H9 (cell line): ENCODE measurements around the gene USP12. TPM values are rescaled to one million over a fixed set of nuclear protein-coding genes. Genes with fewer than 3 reads are reported as not detected.

Experiments
- DNase-seq: peaks from one replicate; pipeline ENCODE4 v3.0.0-alpha.2; 2017
- H2AFZ ChIP-seq: one replicate; pipeline ENCODE4 v1.6.1; 2013; ENCODE audit warnings: mild to moderate bottlenecking, low read length, control low read depth, moderate library complexity
- H2AK5ac ChIP-seq: 2 replicates; pipeline ENCODE4 v1.6.1; 2013; ENCODE audit warnings: low read length, control low read depth, mixed read lengths; ENCODE audit not compliant: insufficient read length
- H2BK120ac ChIP-seq: one replicate; pipeline ENCODE4 v1.6.1; 2013; ENCODE audit warnings: low read depth, mild to moderate bottlenecking, low read length, control low read depth, inconsistent platforms; ENCODE audit not compliant: poor library complexity, severe bottlenecking
- H2BK12ac ChIP-seq: 2 replicates; pipeline ENCODE4 v1.6.1; 2013; ENCODE audit warnings: low read length, control low read depth, mixed read lengths, low read depth; ENCODE audit not compliant: insufficient read length
- H2BK15ac ChIP-seq: 2 replicates; pipeline ENCODE4 v1.6.1; 2013; ENCODE audit warnings: low read depth, low read length, control low read depth
- H2BK20ac ChIP-seq: one replicate; pipeline ENCODE4 v1.6.1; 2013; ENCODE audit warnings: low read depth, mild to moderate bottlenecking, low read length, control low read depth, inconsistent platforms; ENCODE audit not compliant: poor library complexity, severe bottlenecking
- H2BK5ac ChIP-seq: 2 replicates; pipeline ENCODE4 v1.6.1; 2013; ENCODE audit warnings: low read length, control low read depth, mixed read lengths; ENCODE audit not compliant: insufficient read length
- H3K14ac ChIP-seq: 2 replicates; pipeline ENCODE4 v1.6.1; 2013; ENCODE audit warnings: low read length, control low read depth; ENCODE audit not compliant: insufficient read depth
- H3K18ac ChIP-seq: 2 replicates; pipeline ENCODE4 v1.6.1; 2013; ENCODE audit warnings: low read depth, mild to moderate bottlenecking, mixed read lengths, low read length, control low read depth; ENCODE audit not compliant: insufficient read length
- H3K23ac ChIP-seq: 2 replicates; pipeline ENCODE4 v1.6.1; 2013; ENCODE audit warnings: low read length, control low read depth, mixed read lengths, low read depth; ENCODE audit not compliant: insufficient read length
- H3K23me2 ChIP-seq: 2 replicates; pipeline ENCODE4 v1.6.1; 2013; ENCODE audit warnings: low read depth, mild to moderate bottlenecking, mixed read lengths, low read length, control low read depth; ENCODE audit not compliant: insufficient read length, poor library complexity, severe bottlenecking
- H3K27ac ChIP-seq: 2 replicates; pipeline ENCODE4 v1.5.1; 2013; ENCODE audit warnings: low read length, control low read depth, mixed read lengths, low read depth; ENCODE audit not compliant: insufficient read length
- H3K27me3 ChIP-seq: 2 replicates; pipeline ENCODE4 v1.6.1; 2013; ENCODE audit warnings: low read length, control low read depth, inconsistent platforms; ENCODE audit not compliant: insufficient read depth
- H3K4ac ChIP-seq: 2 replicates; pipeline ENCODE4 v1.6.1; 2013; ENCODE audit warnings: low read depth, mild to moderate bottlenecking, control low read depth, inconsistent platforms, low read length, moderate library complexity
- H3K4me1 ChIP-seq: 2 replicates; pipeline ENCODE4 v1.6.1; 2013; ENCODE audit warnings: low read length, control low read depth, inconsistent platforms; ENCODE audit not compliant: insufficient read depth
- H3K4me2 ChIP-seq: 2 replicates; pipeline ENCODE4 v1.6.1; 2013; ENCODE audit warnings: low read length, control low read depth, mixed read lengths; ENCODE audit not compliant: insufficient read length, insufficient read depth
- H3K56ac ChIP-seq: 2 replicates; pipeline ENCODE4 v1.6.1; 2013; ENCODE audit warnings: low read depth, mild to moderate bottlenecking, mixed read lengths, low read length, control low read depth; ENCODE audit not compliant: insufficient read length
- H3K79me1 ChIP-seq: 2 replicates; pipeline ENCODE4 v1.6.1; 2013; ENCODE audit warnings: low read depth, mild to moderate bottlenecking, moderate library complexity, low read length, control low read depth, inconsistent platforms; ENCODE audit not compliant: insufficient read depth, poor library complexity, severe bottlenecking
- H3K79me2 ChIP-seq: 2 replicates; pipeline ENCODE4 v1.6.1; 2013; ENCODE audit warnings: low read length, control low read depth, inconsistent platforms; ENCODE audit not compliant: insufficient read depth
- H3K9ac ChIP-seq: 2 replicates; pipeline ENCODE4 v1.6.1; 2013; ENCODE audit warnings: low read length, control low read depth, mixed read lengths; ENCODE audit not compliant: insufficient read length; ENCODE audit errors: extremely low read depth
- H3K9me3 ChIP-seq: one replicate; pipeline ENCODE4 v1.6.1; 2013; ENCODE audit warnings: low read depth, low read length, inconsistent platforms; ENCODE audit not compliant: control insufficient read depth
- H3T11ph ChIP-seq: one replicate; pipeline ENCODE4 v1.6.1; 2013; ENCODE audit warnings: mild to moderate bottlenecking, low read length, control low read depth, inconsistent platforms
- H4K20me1 ChIP-seq: one replicate; pipeline ENCODE4 v1.6.1; 2013; ENCODE audit not compliant: control insufficient read depth, insufficient read length, insufficient read depth
- H4K5ac ChIP-seq: 2 replicates; pipeline ENCODE4 v1.6.1; 2013; ENCODE audit warnings: low read depth, mild to moderate bottlenecking, mixed read lengths, low read length, control low read depth; ENCODE audit not compliant: insufficient read length
- H4K8ac ChIP-seq: replicated peaks from 2 replicates; pipeline ENCODE4 v1.6.1; 2013; ENCODE audit warnings: low read length, control low read depth, mixed read lengths, low read depth; ENCODE audit not compliant: insufficient read length
- H4K91ac ChIP-seq: 2 replicates; pipeline ENCODE4 v1.6.1; 2013; ENCODE audit warnings: low read depth, mild to moderate bottlenecking, moderate library complexity, mixed read lengths, low read length, control low read depth; ENCODE audit not compliant: insufficient read length
- H3K27ac Mint-ChIP-seq, 3 experiments: 2 replicates in 2 of 3; 3 replicates in 1 of 3; pipeline ENCODE4 v1.8.0; 2020 to 2021; ENCODE audit warnings: mixed read lengths in 3 of 3, mild to moderate bottlenecking in 1 of 3, moderate library complexity in 1 of 3
- H3K27me3 Mint-ChIP-seq: 2 replicates; pipeline ENCODE4 v1.8.0; 2021; ENCODE audit warnings: low read depth, mild to moderate bottlenecking, moderate library complexity, mixed read lengths
- H3K36me3 Mint-ChIP-seq, 3 experiments: 2 replicates in 2 of 3; 3 replicates in 1 of 3; pipeline ENCODE4 v1.8.0; 2020 to 2021; ENCODE audit warnings: low read depth in 3 of 3, mixed read lengths in 3 of 3; ENCODE audit not compliant: insufficient read depth in 1 of 3
- H3K4me1 Mint-ChIP-seq, 2 experiments: 2 replicates each; pipeline ENCODE4 v1.8.0; 2020; ENCODE audit warnings: mixed read lengths in 2 of 2
- H3K4me3 Mint-ChIP-seq, 2 experiments: 2 replicates in 1 of 2; 3 replicates in 1 of 2; pipeline ENCODE4 v1.8.0; 2020 to 2021; ENCODE audit warnings: mild to moderate bottlenecking in 2 of 2, mixed read lengths in 2 of 2, moderate library complexity in 1 of 2
- H3K9me3 Mint-ChIP-seq, 2 experiments: 2 replicates in 1 of 2; 3 replicates in 1 of 2; pipeline ENCODE4 v1.8.0; 2020; ENCODE audit warnings: mild to moderate bottlenecking in 2 of 2, mixed read lengths in 2 of 2, moderate library complexity in 1 of 2
- CTCF ChIP-seq: fragments of 200-600 bp; sonication (generic); conservative IDR thresholded peaks from 3 replicates; pipeline ENCODE4 v1.8.0; 2021; ENCODE audit warnings: antibody characterized with exemption, mild to moderate bottlenecking
- WGBS: extraction: QIAGEN DNeasy Blood & Tissue Kit; methylation state at CpG from one replicate; pipeline ENCODE4 v1.1.7; 2013; ENCODE audit warnings: missing lambda C conversion rate, low lambda C conversion rate, mixed read lengths; ENCODE audit not compliant: insufficient read length; ENCODE audit errors: extremely low coverage; 5-methylcytosine and 5-hydroxymethylcytosine counted together
- total RNA-seq: library from RNA; stranded (reverse); gene quantifications from 2 replicates; pipeline ENCODE4 v1.2.1, GENCODE V29; 2021

Gene USP12
- total RNA-seq, 1 experiment from 2014 or later, result 24.8 TPM

GRCh38 chr13:27036236-27036981 is 135.2 kb downstream of the USP12 start:
- H2BK120ac ChIP-seq, result no peak overlapping the region
- H3K27ac ChIP-seq, result no peak overlapping the region
- no peak overlapping the region for H3T11ph ChIP-seq
- H3K27me3 Mint-ChIP-seq, result peaks cover 39% of the 10 kb centered on the region
- H3K27me3 ChIP-seq, result no peaks in the 10 kb centered on the region
- no peak overlapping the region for H4K5ac ChIP-seq
- no peak overlapping the region for H3K27ac Mint-ChIP-seq
- no peaks in the 10 kb centered on the region for H3K79me2 ChIP-seq
- no peak overlapping the region; the same call in 1 of the 2 replicates for H3K14ac ChIP-seq
- no peak overlapping the region for H3K4ac ChIP-seq
- no peak overlapping the region for H2BK12ac ChIP-seq
- peaks cover 6% of the 10 kb centered on the region for H3K23me2 ChIP-seq
- DNase-seq, result peak; percentile 23
- no peak overlapping the region for H3K23ac ChIP-seq
- 0 out of 7 replicates have a peak, but pooled peaks cover 0 to under 1% (median 0%) of the 10 kb centered on the region in 3 experiments for H3K36me3 Mint-ChIP-seq
- no CpG with 5 or more reads among the region's 8 CpGs for WGBS
- peaks cover 0 to under 1% of the 10 kb centered on the region in 2 experiments; a peak in 2 of 5 replicates for H3K9me3 Mint-ChIP-seq
- no peak overlapping the region for H4K8ac ChIP-seq
- no peaks in the 10 kb centered on the region for H4K20me1 ChIP-seq
- no peak overlapping the region for H3K18ac ChIP-seq
- H3K4me1 Mint-ChIP-seq, result peaks cover 29 to 38% of the 10 kb centered on the region in 2 experiments
- H2BK20ac ChIP-seq, result no peak overlapping the region
- H3K4me1 ChIP-seq, result no peaks in the 10 kb centered on the region
- TF ChIP-seq CTCF, result no peak
- H3K9ac ChIP-seq, result no peak overlapping the region
- no peak overlapping the region; a peak in 1 of 5 replicates for H3K4me3 Mint-ChIP-seq
- H3K4me2 ChIP-seq, result no peak overlapping the region
- no peaks in the 10 kb centered on the region for H3K79me1 ChIP-seq
- H4K91ac ChIP-seq, result no peak overlapping the region
- H2AFZ ChIP-seq, result no peak overlapping the region
- no peak overlapping the region for H2BK15ac ChIP-seq
- H2AK5ac ChIP-seq, result no peak overlapping the region
- no peak overlapping the region for H3K56ac ChIP-seq
- no peak overlapping the region for H2BK5ac ChIP-seq
- H3K9me3 ChIP-seq, result no peaks in the 10 kb centered on the region
